Measurements from ENCODE around the gene SUCLG2.
"Not testable (repeated sequence)": the region's sequence is repeated elsewhere in the genome, so short reads cannot be mapped to it uniquely, and the experiment has no call there.

Gene SUCLG2

DNA sequence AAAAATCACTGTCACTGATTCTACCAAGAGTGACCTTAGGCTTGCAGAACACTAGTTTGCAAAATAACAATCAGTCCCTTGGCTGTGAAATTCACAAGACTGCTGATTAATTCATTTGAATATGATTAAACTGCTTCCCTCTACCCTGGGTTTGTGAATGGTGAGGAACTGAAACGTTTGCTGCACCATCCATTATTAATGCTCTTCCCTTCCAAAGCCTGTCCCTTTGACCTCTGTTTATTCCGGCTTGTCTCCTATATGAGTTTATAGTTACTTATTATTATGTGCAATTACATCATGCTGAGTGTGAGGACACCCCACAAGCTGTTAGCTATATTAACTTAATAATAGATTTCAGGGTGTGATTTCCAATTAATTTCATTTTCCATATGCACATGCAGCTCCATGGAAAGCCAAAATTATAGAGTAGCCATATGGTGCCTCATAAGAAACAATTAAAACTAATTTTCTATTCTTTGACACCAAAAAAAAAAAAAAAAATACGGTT lies 96.5 kb downstream of the SUCLG2 start:
- DNase-seq: no peak

DNA sequence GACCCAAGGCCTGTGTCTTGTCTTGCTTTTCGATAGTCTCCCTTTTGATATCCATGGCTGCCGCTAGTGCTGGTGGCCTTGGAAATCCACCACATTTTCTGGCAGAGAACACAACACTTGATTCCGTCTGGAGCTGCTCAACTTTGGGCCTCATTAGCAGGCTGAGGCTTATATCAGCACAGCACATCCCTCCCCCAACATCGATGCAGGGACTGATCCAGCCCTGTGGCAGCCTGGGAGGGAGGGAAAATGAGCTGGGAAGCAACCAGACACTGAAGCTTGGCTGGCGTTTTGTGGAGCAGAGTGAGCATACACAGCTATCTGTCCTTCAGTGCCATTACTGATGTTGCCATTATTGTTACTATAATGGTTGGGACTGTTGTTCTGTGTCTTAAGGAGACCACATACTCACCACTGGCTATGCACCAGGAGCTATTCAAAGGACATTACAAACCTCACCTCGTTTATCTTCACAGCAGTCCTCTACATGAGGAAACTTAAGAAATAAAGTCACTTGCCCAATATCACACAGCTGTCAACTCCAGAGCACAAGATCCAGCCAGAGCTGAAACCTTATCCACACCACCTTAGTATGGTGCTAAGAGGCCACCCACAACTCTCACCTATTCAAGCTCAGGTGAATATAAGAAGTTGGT lies 102.9 kb downstream of the SUCLG2 start:
- DNase-seq: no peak

DNA sequence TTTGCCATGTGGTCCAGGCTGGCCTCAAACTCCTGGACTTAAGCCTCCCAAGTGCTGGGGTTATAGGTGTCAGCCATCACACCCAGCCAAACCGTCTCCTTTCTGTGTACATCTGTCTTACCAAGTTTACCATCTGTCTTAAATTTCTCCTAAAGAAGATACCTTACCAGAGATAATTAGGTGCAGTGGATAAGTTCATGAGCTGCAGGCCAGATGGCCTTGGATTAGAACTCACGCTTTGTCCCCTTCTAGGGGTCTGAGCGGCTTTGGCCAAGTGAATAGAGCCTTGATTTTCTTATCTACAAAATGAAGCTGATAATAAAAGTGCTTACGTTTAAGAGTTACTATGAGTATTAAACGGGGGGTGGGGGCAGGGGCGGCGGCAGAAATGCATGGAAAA lies 103.9 kb downstream of the SUCLG2 start:
- DNase-seq: no peak

DNA sequence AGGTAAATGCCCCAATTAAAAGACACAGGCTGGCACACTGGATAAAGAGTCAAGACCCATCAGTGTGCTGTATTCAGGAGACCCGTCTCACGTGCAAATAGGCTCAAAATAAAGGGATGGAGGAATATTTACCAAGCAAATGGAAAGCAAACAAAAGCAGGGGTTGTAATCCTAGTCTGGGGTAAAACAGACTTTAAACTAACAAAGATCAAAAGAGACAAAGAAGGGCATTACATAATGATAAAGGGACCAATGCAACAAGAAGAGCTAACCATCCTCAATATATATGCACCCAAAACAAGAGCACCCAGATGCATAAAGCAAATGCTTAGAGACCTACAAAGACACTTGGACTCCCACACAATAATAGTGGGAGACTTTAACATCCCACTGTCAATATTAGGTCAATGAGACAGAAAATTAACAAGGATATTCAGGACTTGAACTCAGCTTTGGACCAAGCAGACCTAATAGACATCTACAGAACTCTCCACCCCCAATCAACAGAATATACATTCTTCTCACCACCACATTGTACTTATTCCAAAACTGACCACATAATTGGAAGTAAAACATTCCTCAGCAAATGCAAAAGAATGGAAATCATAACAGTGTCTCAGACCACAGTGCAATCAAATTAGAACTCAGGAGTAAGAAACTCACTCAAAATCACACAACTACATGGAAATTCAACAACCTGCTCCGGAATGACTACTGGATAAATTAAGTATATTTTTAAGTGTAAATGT lies 111.7 kb downstream of the SUCLG2 start:
- not testable (repeated sequence) for DNase-seq

DNA sequence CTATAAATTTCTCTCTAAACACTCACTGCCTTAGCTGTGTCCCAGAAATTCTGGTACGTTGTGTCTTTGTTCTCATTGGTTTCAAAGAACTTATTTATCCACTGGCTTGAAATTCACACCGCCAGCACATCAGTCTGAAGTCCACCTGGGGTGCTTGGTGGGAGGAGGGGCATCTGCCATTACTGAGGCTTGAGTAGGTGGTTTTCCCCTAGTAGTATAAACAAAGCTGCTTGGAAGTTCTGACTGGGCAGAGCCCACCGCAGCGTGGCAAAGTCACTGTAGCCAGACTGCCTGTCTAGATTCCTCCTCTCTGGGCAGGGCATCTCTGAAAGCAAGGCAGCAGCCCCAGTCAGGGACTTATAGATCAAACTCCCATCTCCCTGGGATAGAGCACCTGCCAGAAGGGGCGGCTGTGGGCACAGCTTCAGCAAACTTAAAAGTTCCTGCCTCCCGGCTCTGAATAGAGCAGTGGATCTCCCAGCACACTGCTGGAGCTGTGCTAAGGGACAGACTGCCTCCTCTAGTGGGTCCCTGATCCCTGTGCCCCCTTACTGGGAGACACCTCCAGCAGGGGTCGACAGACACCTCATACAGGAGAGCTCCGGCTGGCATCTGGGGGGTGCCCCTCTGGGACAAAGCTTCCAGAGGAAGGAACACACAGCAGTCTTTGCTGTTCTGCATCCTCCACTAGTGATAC lies 114.1 kb downstream of the SUCLG2 start:
- no peak for DNase-seq

DNA sequence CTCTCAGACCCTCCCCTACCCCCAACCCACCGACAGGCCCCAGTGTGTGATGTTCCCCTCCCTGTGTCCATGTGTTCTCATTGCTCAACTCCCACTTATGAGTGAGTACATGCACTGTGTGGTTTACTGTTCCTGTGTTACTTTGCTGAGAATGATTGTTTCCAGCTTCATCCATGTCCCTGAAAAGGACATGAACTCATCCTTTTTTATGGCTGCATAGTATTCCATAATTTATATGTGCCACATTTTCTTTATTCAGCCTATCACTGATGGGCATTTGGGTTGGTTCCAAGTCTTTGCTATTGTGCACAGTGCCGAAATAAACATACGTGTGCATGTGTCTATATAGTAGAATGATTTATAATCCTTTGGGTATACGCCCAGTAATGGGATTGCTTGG lies 117.2 kb downstream of the SUCLG2 start:
- DNase-seq: not testable (repeated sequence)

DNA sequence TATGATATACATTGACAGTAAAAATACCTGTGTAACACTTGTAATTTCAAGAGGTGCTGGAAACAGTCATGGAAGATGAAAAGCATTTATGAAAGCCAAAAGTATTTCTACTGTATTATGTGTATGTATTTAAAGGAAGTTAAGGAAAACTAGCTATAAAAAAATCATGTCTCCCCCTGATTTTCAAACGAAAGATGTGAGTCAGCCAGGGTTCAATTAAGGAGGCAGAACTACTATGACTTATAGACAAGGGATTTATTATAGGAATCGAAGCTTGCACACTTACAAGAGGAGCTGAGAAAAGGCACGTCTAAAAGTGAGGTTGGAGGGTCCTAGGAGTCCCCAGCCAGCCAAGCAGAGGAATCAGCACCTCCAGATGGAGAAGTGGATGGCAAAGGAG lies 119.4 kb downstream of the SUCLG2 start:
- DNase-seq: no peak

DNA sequence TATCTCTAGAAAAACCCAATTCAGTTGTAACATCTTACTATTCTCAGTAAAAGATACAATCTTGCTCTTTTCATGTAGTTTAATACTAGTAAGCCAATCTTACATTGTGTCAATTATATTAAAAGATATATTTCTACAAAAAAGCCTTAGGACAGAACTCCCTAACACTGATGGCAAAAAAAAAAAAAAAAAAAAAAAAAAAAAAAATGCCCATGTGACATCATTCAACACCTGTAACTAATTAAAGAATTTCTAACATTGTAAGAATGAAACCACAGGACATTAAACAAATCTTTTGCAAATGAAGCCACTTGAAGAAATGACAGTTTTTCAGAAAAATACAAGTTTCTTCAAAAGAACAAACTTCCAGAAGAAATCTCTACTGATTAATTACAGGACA lies 119.8 kb downstream of the SUCLG2 start:
- no peak for DNase-seq

DNA sequence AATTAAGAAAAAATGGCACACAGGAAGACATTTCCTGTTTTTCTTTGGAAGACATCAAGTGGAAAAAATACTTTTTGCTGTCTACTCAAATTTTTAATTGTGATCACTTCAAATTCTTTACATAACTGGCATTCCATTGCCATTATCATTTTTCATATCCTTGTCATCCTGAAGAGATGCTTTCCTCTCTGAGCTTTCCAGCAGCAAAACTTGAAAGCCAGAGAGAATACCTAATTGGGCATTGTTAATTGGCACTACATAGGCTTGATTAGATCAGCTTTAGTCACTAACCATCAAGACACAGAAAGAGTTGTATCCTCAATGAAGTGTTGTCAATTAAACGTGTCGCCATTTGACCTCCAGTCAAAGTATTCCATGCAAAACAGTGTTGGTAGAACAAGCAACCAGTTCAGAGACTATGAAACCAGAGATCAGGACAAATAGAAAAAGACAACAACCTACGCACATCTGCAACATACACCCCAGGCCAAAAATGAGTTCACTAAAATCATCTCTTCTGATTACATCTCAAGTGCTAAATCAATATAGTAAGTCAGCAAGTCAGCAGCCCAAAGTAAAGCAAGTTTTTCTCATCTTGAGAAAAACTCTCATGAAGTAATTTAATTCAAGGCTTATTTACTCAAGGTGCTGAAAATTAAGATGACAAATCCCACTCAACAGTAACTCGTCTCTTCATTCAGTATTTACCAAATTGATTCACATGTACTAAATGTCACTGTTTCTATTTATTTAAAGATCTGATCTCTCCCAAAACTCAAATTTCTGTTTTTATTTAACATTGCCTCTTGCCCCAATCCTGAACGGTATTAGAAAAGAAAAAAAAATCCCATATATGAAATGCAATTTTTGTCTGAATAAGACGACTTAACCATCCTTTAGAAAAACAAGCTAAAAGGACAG lies 123.0 kb downstream of the SUCLG2 start:
- DNase-seq: no peak

DNA sequence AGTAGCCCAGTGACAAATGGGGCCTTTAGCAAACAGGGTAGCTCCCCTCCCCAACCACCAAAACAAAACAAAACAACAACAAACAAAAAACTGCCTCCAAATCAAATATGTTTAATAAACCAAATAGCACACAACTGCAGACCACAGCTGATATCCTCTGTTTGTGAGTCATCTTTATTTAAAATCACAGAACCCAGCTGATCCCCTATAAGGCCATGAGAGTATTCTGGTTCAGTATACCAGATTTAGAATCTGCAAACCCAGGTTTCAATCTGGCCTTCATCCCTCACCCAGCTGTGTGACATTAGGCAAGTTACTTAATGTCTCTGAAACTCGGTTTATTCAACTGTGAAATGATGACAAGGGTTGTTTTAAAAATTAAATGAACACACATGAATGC lies 124.5 kb downstream of the SUCLG2 start:
- DNase-seq: no peak

DNA sequence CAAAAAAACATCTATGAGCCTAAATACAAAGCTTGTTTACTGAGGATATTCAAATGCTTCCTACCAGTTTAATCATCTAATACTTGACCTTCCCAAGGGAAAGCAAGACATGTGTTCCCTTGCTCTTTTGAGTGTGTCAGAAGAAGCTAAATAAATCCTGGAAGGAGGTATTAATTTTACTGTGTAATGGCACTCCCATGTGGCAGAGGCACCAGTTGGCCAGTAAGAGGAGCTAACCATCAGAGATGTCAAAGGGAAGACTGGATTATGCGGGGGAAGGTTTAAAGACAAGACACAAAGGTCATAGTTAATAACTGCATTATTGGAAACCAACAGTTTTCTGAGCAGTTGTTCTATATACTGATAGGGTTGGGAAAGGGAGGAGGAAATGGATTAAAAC lies 125.1 kb downstream of the SUCLG2 start:
- no peak for DNase-seq

DNA sequence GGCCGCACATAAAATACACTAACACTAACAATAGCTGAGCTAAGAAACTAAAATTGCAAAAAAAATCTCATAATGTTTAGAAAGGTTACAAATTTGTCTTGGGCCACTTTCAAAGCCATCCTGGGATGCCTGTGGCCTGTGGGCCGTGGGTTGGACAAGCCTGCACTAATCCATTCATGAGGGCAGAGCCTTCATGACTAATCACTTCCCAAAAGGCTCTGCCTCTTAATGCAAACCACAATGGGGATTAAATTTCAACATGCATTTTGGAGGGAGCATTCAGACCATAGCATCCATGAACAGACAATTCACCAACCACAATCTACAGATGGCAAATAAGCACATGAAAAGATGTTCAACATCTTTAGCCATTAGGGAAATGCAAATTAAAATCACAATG lies 128.2 kb downstream of the SUCLG2 start:
- DNase-seq: no peak

DNA sequence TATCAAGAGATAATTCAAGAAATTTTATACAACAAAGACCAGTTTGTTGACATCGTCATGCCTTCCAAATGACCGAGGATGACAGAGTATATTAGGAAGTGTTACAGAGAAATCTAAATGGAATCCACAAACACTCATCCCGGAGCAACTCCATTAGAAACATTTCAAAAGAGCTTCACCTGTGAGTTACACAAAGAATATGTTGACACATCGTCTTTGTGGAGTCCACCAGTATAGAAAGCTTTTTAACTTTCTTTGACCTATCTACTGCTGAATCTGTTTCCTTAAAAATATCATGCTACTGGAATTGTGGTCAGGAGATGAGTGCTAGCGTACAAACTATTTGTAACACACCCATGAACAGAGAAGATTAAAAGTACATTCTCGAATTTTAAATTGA lies 130.4 kb downstream of the SUCLG2 start:
- DNase-seq: no peak

DNA sequence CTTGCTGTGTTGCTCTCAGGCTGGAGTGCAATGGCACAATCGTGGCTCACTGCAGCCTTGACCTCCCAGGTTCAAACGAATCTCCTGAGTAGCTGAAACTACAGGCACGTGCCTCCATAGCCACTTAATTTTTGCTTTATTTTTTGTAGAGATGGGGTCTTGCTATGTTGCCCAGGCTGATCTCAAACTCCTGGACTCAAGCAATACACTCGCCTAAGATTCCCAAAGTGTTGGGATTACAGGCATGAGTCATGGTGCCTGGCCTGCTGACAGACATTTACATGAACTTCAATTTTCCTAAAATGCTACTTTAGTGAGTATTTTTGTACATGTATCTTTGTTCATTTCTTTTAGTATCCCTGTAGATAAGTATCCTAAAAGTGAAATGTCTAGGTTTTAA lies 132.3 kb downstream of the SUCLG2 start:
- DNase-seq: no peak

DNA sequence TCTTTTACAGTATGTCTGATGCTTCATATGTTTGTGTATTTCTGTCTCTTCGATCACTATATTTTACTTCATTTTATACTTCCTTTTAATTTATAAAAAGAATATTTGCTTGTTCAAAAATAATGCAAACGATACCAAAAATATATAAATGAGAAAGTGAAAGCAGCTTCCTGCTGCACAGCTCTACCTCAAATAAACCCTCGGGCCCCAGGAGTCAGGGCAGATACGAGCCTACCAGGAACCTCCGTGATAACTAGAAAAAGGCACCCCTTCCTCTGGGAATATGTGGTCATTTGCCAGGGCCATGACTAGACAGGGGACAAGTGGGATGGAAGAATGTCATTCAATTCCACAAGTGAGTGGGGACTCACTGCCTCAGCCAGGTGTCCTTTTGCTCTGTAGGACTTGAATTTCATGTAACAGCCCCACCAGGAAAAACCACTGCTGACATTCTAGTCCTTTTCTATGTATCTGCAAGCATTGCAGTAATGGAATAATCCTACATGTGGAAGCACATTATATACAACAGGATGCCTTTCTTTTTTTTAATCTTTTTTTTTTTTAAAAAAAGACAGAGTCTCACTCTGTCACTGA lies 133.3 kb downstream of the SUCLG2 start:
- no peak for DNase-seq

DNA sequence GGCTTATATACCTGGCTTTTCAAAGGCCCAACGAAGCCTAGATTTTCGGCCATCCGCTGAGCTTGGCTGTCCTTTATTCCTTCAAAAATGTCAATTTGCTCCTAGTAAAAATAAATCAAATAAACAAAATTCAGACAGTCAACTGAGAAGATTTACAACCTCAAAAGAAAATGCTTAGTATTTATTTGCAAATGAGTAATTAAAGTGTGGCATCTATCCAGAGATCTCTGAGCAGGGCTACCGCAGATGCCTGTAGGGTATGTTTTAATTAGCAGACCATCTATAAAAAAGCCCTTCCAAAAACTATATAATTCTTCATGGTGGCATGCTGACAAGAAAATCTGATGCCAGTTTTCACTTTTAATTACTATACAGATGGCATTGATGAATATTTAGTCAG lies 136.2 kb downstream of the SUCLG2 start:
- no peak for DNase-seq

DNA sequence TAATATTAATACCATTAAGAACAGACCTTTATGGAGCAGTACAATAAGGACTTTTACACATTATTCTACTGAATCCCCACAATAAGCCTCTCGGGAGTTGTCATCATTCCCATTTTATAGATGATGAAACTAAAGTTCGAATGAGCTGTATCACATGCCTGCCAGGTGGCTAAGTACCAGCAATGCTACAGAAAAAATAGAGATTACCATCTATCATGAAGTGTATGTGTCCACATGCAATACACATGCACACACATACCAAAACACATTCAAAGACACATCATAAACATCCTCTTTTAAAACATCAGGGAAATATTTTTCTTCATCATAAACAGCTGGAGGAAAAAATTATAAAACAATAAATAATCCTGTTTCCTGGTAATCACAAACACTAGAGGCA lies 136.6 kb downstream of the SUCLG2 start:
- no peak for DNase-seq

DNA sequence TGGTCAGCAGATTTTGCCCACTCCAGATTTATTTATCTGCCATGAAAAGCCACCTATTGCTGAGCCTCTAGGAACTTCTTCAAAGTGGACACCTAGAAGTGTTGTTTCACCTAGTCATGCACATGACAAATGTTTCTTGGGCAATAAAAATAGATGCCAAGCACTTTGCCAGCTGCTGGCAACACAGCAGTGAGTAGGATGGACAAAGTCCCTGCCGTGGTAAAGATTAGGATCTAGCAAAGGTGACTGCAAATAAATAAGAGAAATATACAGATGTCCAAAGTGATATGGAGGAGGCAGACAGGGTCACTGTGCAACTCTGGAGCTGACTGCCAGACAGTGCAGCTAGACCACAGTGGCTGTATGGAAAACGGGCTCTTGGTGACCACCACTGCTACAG lies 137.9 kb downstream of the SUCLG2 start:
- no peak for DNase-seq

DNA sequence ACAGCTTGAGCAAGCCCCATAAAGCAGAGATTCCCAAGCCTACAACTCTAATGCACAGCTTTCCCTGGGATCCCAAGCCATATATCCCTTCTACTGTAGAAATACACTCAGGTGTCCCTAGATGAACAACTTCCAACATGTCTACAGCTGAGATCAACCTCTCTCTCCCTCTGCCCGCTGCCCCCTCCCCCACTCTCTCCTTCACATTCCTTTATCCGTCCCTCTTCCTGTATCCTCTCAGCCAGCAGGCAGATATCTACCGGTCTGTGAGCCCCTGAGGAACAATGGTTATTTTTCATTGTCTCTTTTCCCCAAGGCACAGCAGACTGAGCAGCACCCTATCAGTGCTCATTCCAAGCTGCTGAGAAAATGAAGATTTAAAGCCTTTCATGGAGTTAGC lies 138.6 kb downstream of the SUCLG2 start:
- no peak for DNase-seq

DNA sequence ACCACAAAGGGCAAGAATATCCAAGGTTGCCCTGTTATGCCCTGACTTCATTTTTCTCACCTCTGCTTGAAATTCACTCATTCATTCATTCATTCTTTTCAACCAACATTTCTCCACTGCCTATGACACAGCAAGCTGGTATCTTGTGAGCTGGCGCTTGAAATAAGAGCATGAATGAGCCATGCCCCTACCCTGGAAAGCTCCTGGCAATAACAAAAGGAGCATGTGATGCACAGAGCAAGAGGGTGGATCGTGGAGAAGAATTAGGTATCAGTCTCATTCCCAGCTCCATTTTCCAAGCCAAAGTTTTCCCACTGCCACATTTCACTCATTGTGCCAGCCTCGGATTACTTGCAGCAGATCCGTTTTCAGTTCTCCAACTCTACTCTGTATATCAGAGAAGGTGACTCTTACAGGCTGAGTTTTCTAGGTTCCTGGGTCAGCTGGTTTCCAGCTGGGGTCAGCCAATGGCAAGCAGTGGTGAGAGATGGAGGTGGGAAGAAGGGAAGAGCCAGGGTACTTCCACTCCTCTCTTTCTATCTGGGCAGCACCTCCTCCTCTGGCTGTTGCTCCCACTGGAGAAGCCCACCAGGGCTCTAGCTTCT lies 144.8 kb downstream of the SUCLG2 start:
- DNase-seq: no peak

DNA sequence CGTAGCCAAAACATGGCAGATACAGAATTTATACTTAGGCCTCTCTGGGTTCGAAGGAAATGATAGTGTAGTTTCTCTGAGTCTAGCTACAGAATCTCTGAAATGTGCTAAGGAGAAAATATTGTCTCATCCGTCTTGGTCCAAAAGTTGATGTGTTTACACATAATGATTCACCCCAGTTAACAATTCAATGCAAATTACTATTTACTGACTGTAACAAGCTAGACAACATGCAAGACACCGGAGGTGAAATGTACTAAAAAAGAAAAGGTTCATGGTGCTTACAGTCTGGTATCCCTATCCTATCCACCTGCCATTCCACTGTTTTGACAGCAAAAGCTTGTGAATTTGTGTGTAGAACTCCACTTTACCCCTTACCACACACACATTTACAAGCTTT lies 146.8 kb downstream of the SUCLG2 start:
- no peak for DNase-seq

DNA sequence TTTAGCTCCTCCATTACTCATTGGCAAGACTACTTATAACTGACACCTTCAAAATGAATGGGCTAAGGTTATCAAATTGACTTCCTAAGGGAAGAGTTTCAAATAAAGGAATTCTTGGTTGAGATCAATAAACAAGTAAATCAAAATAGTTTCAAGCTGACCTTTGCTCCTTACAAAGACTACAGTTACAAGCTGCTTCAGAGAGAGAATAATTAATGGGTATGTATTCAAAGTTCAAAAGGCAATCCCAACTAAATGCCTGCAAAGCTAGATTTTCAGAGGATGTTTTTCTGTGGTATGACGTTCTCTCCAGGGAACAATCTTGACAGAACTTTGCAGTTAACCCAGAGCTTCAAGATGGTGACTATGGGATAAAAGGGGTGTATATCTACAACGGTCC lies 153.7 kb downstream of the SUCLG2 start:
- no peak for DNase-seq
